ENCODE measurements around the gene GAS7. TPM values are rescaled to one million over a fixed set of nuclear protein-coding genes. Genes with fewer than 3 reads are reported as not detected.

GAS7 gene
- total RNA-seq, 1 donor from 2014 or later = 2.9 TPM

DNA sequence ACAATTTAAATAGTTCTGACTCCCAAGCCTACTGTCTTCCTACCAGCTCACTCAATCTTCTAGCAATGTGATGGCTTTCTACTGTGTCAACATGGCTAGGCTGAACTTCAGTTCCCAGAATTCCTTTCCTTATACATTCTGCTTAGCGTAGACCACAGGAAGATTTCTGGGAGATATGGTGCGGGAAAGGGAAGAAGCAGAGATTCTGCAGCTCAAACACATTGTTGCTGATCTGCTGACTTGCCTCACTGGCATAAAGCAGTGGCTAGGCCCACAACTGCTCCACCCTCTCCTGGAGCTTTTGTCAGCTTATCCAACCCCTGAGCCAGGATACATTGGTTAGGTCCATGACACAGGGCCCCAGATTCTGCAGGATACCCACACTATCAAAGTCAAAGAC lies 58.8 kb downstream of the GAS7 start:
- Histone ChIP-seq H3K9ac (no peak overlapping the region), H3K27ac (no peak overlapping the region), H3K4me2 (no peak overlapping the region), H3K36me3 (no peaks in the 10 kb centered on the region), H3K4me3 (no peak overlapping the region), H2AFZ (replicated peaks) (no peak overlapping the region), H3K79me2 (ENCODE audit: low read depth) (no peaks in the 10 kb centered on the region), H3K9me3 (ENCODE audit: low read depth) (no peaks in the 10 kb centered on the region), H3F3A (ENCODE audit: low read depth) (no peaks in the 10 kb centered on the region), H3K4me1 (peaks cover 3% of the 10 kb centered on the region), H4K20me1 (ENCODE audit: low read depth) (no peaks in the 10 kb centered on the region), H3K27me3 (no peaks in the 10 kb centered on the region)
- no peak overlapping the region for H3K4me3 Mint-ChIP-seq
- no peaks in the 10 kb centered on the region for H3K36me3 Mint-ChIP-seq
- DNase-seq (ENCODE audit: low spot score) = no peak
- no peak for TF ChIP-seq EZH2 (IDR thresholded peaks at IDR 0.05)
- no peaks in the 10 kb centered on the region for H3K9me3 Mint-ChIP-seq
- H3K27me3 Mint-ChIP-seq (ENCODE audit: insufficient read depth, low read depth) = peaks cover 3% of the 10 kb centered on the region
- peaks cover 18% of the 10 kb centered on the region for H3K4me1 Mint-ChIP-seq
- no peak overlapping the region for H3K27ac Mint-ChIP-seq

DNA sequence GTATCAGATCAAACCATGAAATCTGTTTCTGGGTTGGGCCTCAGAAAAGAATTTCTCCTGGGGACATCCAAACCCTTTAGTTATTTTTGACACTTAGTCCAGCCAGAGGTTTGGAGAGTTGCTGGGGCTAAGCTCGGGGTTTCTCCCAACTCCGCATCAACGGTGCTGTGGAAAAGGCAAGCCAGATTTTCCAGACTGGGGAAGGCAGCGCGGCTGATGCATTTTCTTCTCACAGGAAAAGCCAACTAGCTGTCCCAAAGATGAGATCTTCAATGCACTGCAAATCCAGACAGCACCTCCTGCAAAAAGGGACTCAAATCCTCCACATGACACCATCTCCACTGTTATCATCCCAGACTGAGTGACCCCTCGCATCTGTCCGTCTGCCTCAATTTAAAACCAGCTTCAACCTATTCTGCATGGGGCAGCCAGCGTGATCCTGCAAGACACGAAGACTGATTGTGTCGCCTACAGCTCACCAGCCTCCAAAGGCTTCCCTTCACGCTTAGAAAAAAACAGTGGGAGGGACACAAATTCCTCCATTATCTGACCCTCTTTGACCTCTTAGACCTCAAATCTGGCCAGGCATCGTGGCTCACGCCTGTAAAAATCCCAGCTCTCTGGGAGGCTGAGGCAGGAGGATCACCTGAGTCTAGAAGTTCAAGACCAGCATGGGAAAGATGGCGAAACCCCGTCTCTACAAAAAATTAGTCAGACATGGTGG lies 62.0 kb downstream of the GAS7 start:
- Histone ChIP-seq H4K20me1 (ENCODE audit: low read depth) (no peaks in the 10 kb centered on the region), H3F3A (ENCODE audit: low read depth) (no peaks in the 10 kb centered on the region), H3K36me3 (no peaks in the 10 kb centered on the region), H2AFZ (replicated peaks) (no peak overlapping the region), H3K27ac (no peak overlapping the region), H3K79me2 (ENCODE audit: low read depth) (no peaks in the 10 kb centered on the region), H3K9me3 (ENCODE audit: low read depth) (no peaks in the 10 kb centered on the region), H3K4me2 (no peak overlapping the region), H3K4me3 (no peak overlapping the region), H3K27me3 (no peaks in the 10 kb centered on the region), H3K9ac (no peak overlapping the region), H3K4me1 (peaks cover 3% of the 10 kb centered on the region)
- H3K4me3 Mint-ChIP-seq = no peak overlapping the region
- peaks cover 21% of the 10 kb centered on the region for H3K4me1 Mint-ChIP-seq
- H3K9me3 Mint-ChIP-seq = no peaks in the 10 kb centered on the region
- no peak overlapping the region for H3K27ac Mint-ChIP-seq
- H3K36me3 Mint-ChIP-seq = no peaks in the 10 kb centered on the region
- no peak for DNase-seq (ENCODE audit: low spot score)
- H3K27me3 Mint-ChIP-seq (ENCODE audit: insufficient read depth, low read depth) = peaks cover 3% of the 10 kb centered on the region
- TF ChIP-seq, protein P1, sequence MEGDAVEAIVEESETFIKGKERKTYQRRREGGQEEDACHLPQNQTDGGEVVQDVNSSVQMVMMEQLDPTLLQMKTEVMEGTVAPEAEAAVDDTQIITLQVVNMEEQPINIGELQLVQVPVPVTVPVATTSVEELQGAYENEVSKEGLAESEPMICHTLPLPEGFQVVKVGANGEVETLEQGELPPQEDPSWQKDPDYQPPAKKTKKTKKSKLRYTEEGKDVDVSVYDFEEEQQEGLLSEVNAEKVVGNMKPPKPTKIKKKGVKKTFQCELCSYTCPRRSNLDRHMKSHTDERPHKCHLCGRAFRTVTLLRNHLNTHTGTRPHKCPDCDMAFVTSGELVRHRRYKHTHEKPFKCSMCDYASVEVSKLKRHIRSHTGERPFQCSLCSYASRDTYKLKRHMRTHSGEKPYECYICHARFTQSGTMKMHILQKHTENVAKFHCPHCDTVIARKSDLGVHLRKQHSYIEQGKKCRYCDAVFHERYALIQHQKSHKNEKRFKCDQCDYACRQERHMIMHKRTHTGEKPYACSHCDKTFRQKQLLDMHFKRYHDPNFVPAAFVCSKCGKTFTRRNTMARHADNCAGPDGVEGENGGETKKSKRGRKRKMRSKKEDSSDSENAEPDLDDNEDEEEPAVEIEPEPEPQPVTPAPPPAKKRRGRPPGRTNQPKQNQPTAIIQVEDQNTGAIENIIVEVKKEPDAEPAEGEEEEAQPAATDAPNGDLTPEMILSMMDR (IDR thresholded peaks at IDR 0.05) = no peak
- TF ChIP-seq EZH2 (IDR thresholded peaks at IDR 0.05) (no peak), EZH2phosphoT487 (IDR thresholded peaks at IDR 0.05) (no peak)

DNA sequence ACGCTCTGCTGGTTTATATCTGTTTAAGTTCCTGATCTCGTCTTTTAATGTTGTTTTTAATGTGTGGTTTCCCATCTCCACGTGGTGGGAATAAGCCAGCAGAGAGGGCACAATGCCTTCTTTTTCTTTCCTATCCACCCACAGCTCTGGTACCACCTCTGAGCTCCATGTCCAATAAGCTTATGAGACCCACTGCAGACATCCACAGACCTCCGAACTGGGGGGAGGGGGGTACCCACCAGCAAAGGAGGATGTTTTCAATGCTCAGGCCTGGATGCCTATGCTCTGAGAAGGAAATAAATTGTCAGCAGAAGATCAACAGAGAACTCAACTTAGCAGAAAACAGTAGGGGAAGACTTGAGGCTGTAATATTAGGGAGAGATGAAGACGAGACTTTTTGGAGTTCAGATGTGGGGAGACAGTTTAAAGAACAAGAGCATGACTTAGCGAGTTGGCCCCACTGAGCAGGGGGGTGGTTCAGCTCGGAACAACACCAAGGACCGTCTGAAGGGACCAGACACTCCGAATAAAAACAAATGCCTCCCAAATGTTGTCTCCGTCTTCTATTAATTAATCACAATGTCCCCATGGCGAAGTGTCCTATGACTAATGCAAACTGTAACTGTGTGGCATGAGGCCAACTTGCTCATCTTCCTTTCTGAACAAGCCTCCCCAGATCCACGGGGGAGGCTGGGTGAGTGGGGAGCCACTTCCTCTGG lies 62.7 kb downstream of the GAS7 start:
- H3K4me1 Mint-ChIP-seq = peaks cover 21% of the 10 kb centered on the region
- Histone ChIP-seq H3K4me2 (no peak overlapping the region), H3F3A (ENCODE audit: low read depth) (no peaks in the 10 kb centered on the region), H3K79me2 (ENCODE audit: low read depth) (no peaks in the 10 kb centered on the region), H3K4me1 (peaks cover 3% of the 10 kb centered on the region), H3K27me3 (no peaks in the 10 kb centered on the region), H3K9me3 (ENCODE audit: low read depth) (no peaks in the 10 kb centered on the region), H3K9ac (no peak overlapping the region), H3K4me3 (no peak overlapping the region), H3K27ac (no peak overlapping the region), H2AFZ (replicated peaks) (no peak overlapping the region), H3K36me3 (no peaks in the 10 kb centered on the region), H4K20me1 (ENCODE audit: low read depth) (no peaks in the 10 kb centered on the region)
- TF ChIP-seq EZH2 (IDR thresholded peaks at IDR 0.05) (no peak), EZH2phosphoT487 (IDR thresholded peaks at IDR 0.05) (no peak)
- TF ChIP-seq, protein P1 (IDR thresholded peaks at IDR 0.05) = no peak
- no peak for DNase-seq (ENCODE audit: low spot score)
- H3K4me3 Mint-ChIP-seq = no peak overlapping the region
- H3K27ac Mint-ChIP-seq = peak overlapping the region; percentile 6
- no peaks in the 10 kb centered on the region for H3K36me3 Mint-ChIP-seq
- peaks cover 2% of the 10 kb centered on the region for H3K9me3 Mint-ChIP-seq
- peaks cover 2% of the 10 kb centered on the region for H3K27me3 Mint-ChIP-seq (ENCODE audit: insufficient read depth, low read depth)

DNA sequence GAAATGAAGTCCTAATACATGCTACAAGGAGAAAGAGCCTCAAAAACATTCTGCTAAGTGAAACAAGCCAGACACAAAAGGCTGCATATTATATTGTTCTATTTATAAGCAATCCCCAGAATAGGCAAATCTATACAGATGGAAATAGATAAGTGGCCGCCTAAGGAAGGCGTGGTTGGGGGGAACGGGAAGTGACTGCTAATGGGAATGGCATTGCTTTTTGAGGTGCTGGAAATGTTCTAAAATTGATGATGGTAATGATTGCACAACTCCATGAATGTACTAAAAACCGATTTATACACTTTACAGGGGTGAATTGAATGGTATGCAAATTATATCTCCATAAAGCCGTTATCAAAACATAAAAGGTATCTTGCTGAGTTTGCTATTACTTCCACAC lies 67.7 kb downstream of the GAS7 start:
- Mint-ChIP-seq H3K4me1 (peaks cover 44% of the 10 kb centered on the region), H3K36me3 (peaks cover 2% of the 10 kb centered on the region), H3K27ac (no peak overlapping the region), H3K9me3 (peaks cover 2% of the 10 kb centered on the region), H3K4me3 (no peak overlapping the region), H3K27me3 (ENCODE audit: insufficient read depth, low read depth) (peaks cover 6% of the 10 kb centered on the region)
- no peak overlapping the region for H3K9ac ChIP-seq
- TF ChIP-seq EZH2phosphoT487 (IDR thresholded peaks at IDR 0.05) = no peak
- no peak for TF ChIP-seq EZH2 (IDR thresholded peaks at IDR 0.05)
- TF ChIP-seq, protein P1 (IDR thresholded peaks at IDR 0.05) = no peak
- no peak for DNase-seq (ENCODE audit: low spot score)
- no peaks in the 10 kb centered on the region for H3K27me3 ChIP-seq
- H3K4me3 ChIP-seq = no peak overlapping the region
- H4K20me1 ChIP-seq (ENCODE audit: low read depth) = no peaks in the 10 kb centered on the region
- H3K4me1 ChIP-seq = peaks cover 29% of the 10 kb centered on the region
- no peak overlapping the region for H3K4me2 ChIP-seq
- no peaks in the 10 kb centered on the region for H3K9me3 ChIP-seq (ENCODE audit: low read depth)
- H2AFZ ChIP-seq (replicated peaks) = no peak overlapping the region
- H3K27ac ChIP-seq = no peak overlapping the region
- H3F3A ChIP-seq (ENCODE audit: low read depth) = no peaks in the 10 kb centered on the region
- H3K79me2 ChIP-seq (ENCODE audit: low read depth) = no peaks in the 10 kb centered on the region
- H3K36me3 ChIP-seq = no peaks in the 10 kb centered on the region
